Sigmoid colon (tissue), 7 donors: Measurements from ENCODE around the gene SMAP1. TPM values are rescaled to one million over a fixed set of nuclear protein-coding genes. Genes with fewer than 3 reads are reported as not detected.

Experiments used
- DNase-seq: peaks from one replicate; pipeline ENCODE4 v3.0.0-alpha.2; 2019
- H3K27ac ChIP-seq, 4 donors: fragments of 200-600 bp; sonication (generic); one replicate each; pipeline ENCODE4 v1.5.1; 2016 to 2019; ENCODE audit warnings: mild to moderate bottlenecking in 1 of 4
- H3K27me3 ChIP-seq, 3 donors: fragments of 200-600 bp; sonication (generic); one replicate each; pipeline ENCODE4 v1.5.1; 2019; ENCODE audit warnings: mild to moderate bottlenecking in 1 of 3
- H3K36me3 ChIP-seq, 4 donors: fragments of 200-600 bp; sonication (generic); one replicate each; pipeline ENCODE4 v1.5.1; 2016 to 2019
- H3K4me1 ChIP-seq, 4 donors: fragments of 200-600 bp; sonication (generic); one replicate each; pipeline ENCODE4 v1.5.1; 2017 to 2019
- H3K4me3 ChIP-seq, 4 donors: fragments of 200-600 bp; sonication (generic); one replicate each; pipeline ENCODE4 v1.5.1; 2017 to 2019; ENCODE audit warnings: mild to moderate bottlenecking in 2 of 4, moderate library complexity in 1 of 4
- H3K9me3 ChIP-seq, 4 donors: fragments of 200-600 bp in 3 of 4; sonication (generic) in 3 of 4; one replicate each; pipeline versions ENCODE4 v1.5.1 to v1.6.1; 2013 to 2019
- EP300 ChIP-seq, 4 donors: sonication (generic); formaldehyde crosslinking; IDR thresholded peaks; one replicate each; pipeline ENCODE4 v1.6.1; 2017; ENCODE audit warnings: antibody characterized with exemption in 4 of 4
- POLR2A ChIP-seq, 2 donors: fragments of 450-650 bp; IDR thresholded peaks; one replicate each; pipeline ENCODE4 v1.6.1; 2016; ENCODE audit warnings: antibody characterized with exemption in 2 of 2, mild to moderate bottlenecking in 2 of 2, moderate library complexity in 2 of 2
- POLR2AphosphoS5 ChIP-seq, 4 donors: sonication (generic); formaldehyde crosslinking; IDR thresholded peaks; one replicate each; pipeline ENCODE4 v1.6.1; 2017; ENCODE audit warnings: antibody characterized with exemption in 4 of 4
- WGBS, 2 donors: extraction: QIAGEN DNeasy Blood & Tissue Kit; methylation state at CpG; one replicate each; pipeline ENCODE4 v1.1.7; 2013; 5-methylcytosine and 5-hydroxymethylcytosine counted together
- intact Hi-C: fragments of 100-400 bp; cut with DNase I; formaldehyde crosslinking; loops from one replicate; pipeline ENCODE4 v1.15.1; 2023
- polyA plus RNA-seq, 3 donors: library from polyadenylated mRNA; stranded (reverse); fragments of 200-250 nt; gene quantifications; one replicate each; pipeline ENCODE4 v1.2.3, GENCODE V29; 2013
- total RNA-seq, 4 donors: library from RNA; depleted of rRNA; stranded (reverse); fragments of >200 nt; gene quantifications; one replicate each; pipeline ENCODE4 v1.1.0, GENCODE V29; 2016
- TF ChIP-seq, protein P1 (sequence below), 4 experiments: fragments of 450-650 bp in 3 of 4; fragments of 200-600 bp in 1 of 4; IDR thresholded peaks; one replicate each; pipeline ENCODE4 v1.5.1; 2016 to 2019; ENCODE audit warnings: antibody characterized with exemption in 4 of 4, mild to moderate bottlenecking in 3 of 4, moderate library complexity in 2 of 4
- donor health status: healthy with polysubstance abuse.
- donor health status: Bipolar disorder and iron deficiency.
- donor health status: healthy.

The SMAP1 gene
- total and polyA plus RNA-seq, 7 donors: 19.7 to 41.4 (median 26.7) TPM

DNA sequence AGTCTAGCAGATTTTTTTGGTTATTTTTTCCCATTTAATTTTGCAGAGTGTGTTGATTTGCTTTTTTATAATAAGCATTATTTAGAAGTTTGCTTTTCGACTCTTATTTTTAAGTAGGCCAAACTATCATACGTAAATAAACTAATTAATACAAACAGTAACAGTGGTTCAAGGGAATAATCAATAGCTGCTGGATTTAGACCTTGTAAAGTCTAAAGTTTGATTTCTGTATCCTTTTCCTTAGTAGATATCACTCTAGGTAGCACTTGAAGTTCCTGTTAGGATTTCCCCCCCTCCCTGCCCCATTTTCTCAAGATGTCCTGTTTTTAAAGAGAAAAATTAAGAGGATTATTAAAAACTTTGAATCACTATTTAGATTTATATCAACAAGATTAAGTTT is 153.1 kb downstream of the SMAP1 start:
- Histone ChIP-seq H3K27me3 (no peaks in the 10 kb centered on the region), H3K4me3 (no peak overlapping the region), H3K27ac (no peak overlapping the region), H3K9me3 (no peaks in the 10 kb centered on the region), H3K36me3 (no peaks in the 10 kb centered on the region), H3K4me1 (no peaks in the 10 kb centered on the region)
- TF ChIP-seq POLR2AphosphoS5 (IDR thresholded peaks at IDR 0.05) (no peak), POLR2A (IDR thresholded peaks at IDR 0.05) (no peak), EP300 (IDR thresholded peaks at IDR 0.05) (no peak)
- TF ChIP-seq, protein P1, sequence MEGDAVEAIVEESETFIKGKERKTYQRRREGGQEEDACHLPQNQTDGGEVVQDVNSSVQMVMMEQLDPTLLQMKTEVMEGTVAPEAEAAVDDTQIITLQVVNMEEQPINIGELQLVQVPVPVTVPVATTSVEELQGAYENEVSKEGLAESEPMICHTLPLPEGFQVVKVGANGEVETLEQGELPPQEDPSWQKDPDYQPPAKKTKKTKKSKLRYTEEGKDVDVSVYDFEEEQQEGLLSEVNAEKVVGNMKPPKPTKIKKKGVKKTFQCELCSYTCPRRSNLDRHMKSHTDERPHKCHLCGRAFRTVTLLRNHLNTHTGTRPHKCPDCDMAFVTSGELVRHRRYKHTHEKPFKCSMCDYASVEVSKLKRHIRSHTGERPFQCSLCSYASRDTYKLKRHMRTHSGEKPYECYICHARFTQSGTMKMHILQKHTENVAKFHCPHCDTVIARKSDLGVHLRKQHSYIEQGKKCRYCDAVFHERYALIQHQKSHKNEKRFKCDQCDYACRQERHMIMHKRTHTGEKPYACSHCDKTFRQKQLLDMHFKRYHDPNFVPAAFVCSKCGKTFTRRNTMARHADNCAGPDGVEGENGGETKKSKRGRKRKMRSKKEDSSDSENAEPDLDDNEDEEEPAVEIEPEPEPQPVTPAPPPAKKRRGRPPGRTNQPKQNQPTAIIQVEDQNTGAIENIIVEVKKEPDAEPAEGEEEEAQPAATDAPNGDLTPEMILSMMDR (IDR thresholded peaks at IDR 0.05): no peak
- intact Hi-C loops: no loop called here
- WGBS, 2 donors: 97 to 98% methylated on average over 2 of the region's 2 CpGs
- DNase-seq: no peak

DNA sequence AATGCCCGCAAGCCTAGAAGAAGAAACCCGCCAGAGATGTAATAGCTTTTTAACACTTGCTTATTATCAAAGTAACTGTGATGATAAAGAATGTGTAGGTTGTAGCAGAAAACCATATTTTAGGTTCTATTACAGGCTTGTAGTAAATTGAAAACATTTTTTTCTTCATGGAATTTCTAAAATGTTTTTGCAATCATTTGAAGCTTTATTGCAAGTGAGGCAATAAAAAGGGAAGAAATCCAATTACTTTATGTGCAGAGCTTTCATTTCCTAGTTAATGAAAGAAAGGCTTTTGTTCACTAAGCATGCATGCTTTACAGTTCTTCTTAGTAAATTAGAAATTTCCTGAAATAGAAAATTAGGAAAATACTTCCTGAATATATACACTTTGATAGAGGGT is 154.1 kb downstream of the SMAP1 start:
- WGBS, 2 donors: 85 to 92% methylated on average over 2 of the region's 2 CpGs
- intact Hi-C loops: no loop called here
- H3K4me1 ChIP-seq: no peaks in the 10 kb centered on the region

DNA sequence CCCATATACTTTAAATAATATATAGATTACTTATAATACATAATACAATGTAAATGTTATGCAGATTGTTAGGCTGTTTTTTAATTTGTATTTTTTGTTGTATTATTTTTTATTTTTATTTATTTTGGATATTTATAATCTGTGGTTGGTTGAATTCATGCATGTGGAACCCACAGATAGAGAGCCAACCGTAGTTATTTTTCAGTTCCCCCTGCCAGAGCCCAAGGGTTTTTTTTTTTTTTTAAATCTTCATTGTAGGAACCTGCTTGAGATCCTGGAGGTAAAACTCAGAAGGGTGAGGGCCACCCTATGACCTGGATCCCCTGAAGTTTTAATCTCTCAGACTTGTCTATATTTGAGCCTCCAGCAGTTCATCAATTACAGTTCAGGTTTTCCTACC is 156.0 kb downstream of the SMAP1 start:
- H3K36me3 ChIP-seq: no peaks in the 10 kb centered on the region
- WGBS, 2 donors: 80 to 95% methylated on average over 1 of the region's 1 CpG
- no peaks in the 10 kb centered on the region for H3K9me3 ChIP-seq
- no peaks in the 10 kb centered on the region for H3K27me3 ChIP-seq
- no peak overlapping the region for H3K4me3 ChIP-seq
- DNase-seq: no peak
- H3K27ac ChIP-seq: no peak overlapping the region
- intact Hi-C loops: no loop called here
- H3K4me1 ChIP-seq: no peaks in the 10 kb centered on the region
- TF ChIP-seq POLR2AphosphoS5 (IDR thresholded peaks at IDR 0.05): no peak
- TF ChIP-seq, protein P1 (IDR thresholded peaks at IDR 0.05): no peak
- TF ChIP-seq EP300 (IDR thresholded peaks at IDR 0.05): no peak
- no peak for TF ChIP-seq POLR2A (IDR thresholded peaks at IDR 0.05)

More for the DNA sequence above, 154.1 kb downstream of the SMAP1 start:
- TF ChIP-seq POLR2A (IDR thresholded peaks at IDR 0.05): no peak
- TF ChIP-seq EP300 (IDR thresholded peaks at IDR 0.05): no peak
- TF ChIP-seq, protein P1 (IDR thresholded peaks at IDR 0.05): no peak
- no peak for TF ChIP-seq POLR2AphosphoS5 (IDR thresholded peaks at IDR 0.05)
- DNase-seq: no peak
- H3K27me3 ChIP-seq: no peaks in the 10 kb centered on the region
- H3K9me3 ChIP-seq: no peaks in the 10 kb centered on the region
- H3K27ac ChIP-seq: no peak overlapping the region
- no peak overlapping the region for H3K4me3 ChIP-seq
- no peaks in the 10 kb centered on the region for H3K36me3 ChIP-seq

DNA sequence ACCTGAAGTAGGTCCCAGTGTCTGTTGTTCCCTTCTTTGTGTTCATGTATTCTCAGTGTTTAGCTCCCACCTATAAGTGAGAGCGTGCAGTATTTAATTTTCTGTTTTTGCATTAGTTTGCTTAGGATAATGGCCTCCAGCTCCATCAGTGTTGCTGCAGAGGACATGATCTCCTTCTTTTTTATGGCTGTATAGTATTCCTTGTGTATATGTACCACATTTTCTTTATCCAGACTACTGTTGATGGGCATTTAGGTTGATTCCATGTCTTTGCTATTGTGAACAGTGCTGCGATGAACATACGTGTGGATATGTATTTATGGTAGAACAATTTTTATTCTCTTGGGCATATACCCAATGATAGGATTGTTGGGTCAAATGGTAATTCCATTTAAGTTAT is 163.7 kb downstream of the SMAP1 start:
- DNase-seq: no peak
- no peaks in the 10 kb centered on the region for H3K27me3 ChIP-seq
- no peaks in the 10 kb centered on the region for H3K36me3 ChIP-seq
- H3K4me1 ChIP-seq: no peaks in the 10 kb centered on the region
- H3K27ac ChIP-seq: no peak overlapping the region
- TF ChIP-seq, protein P1 (IDR thresholded peaks at IDR 0.05): no peak
- TF ChIP-seq EP300 (IDR thresholded peaks at IDR 0.05) (no peak), POLR2A (IDR thresholded peaks at IDR 0.05) (no peak), POLR2AphosphoS5 (IDR thresholded peaks at IDR 0.05) (no peak)
- intact Hi-C loops: no loop called here
- 97 to 99% methylated on average over 3 of the region's 3 CpGs for WGBS, 2 donors
- no peak overlapping the region for H3K4me3 ChIP-seq
- H3K9me3 ChIP-seq: peaks cover 0 to 3% (median 0%) of the 10 kb centered on the region in 4 donors

DNA sequence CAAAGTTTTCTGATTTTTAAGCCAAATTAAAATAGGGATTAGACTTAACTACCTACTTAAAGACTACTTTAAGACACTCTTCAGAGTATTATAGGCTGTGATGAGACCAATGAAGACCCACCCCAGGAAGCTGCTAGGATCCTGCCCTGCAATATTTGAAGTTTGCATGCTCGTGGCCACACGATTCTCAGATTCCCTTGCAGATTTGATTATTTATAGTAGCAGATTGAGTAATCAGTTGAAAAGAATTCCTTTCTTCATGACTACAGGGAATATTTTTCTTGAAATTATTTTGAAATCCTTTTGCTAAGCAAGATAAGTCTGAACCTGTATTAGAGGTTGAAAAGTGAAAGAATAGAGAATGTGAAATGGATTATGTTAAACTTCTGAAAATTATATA is 166.8 kb downstream of the SMAP1 start:
- H3K27ac ChIP-seq: no peak overlapping the region
- H3K9me3 ChIP-seq: peaks cover 0 to 3% (median 0%) of the 10 kb centered on the region in 4 donors
- WGBS, 2 donors: 78 to 92% methylated on average over 2 of the region's 2 CpGs
- H3K4me3 ChIP-seq: no peak overlapping the region
- intact Hi-C loops: no loop called here
- TF ChIP-seq, protein P1 (IDR thresholded peaks at IDR 0.05): no peak
- no peak for TF ChIP-seq POLR2AphosphoS5 (IDR thresholded peaks at IDR 0.05)
- TF ChIP-seq POLR2A (IDR thresholded peaks at IDR 0.05): no peak
- TF ChIP-seq EP300 (IDR thresholded peaks at IDR 0.05): no peak
- no peak for DNase-seq
- peaks cover 0 to 10% (median 0%) of the 10 kb centered on the region in 4 donors for H3K36me3 ChIP-seq
- no peaks in the 10 kb centered on the region for H3K27me3 ChIP-seq
- no peaks in the 10 kb centered on the region for H3K4me1 ChIP-seq
